ENCODE results near the gene ATP10B.

DNA sequence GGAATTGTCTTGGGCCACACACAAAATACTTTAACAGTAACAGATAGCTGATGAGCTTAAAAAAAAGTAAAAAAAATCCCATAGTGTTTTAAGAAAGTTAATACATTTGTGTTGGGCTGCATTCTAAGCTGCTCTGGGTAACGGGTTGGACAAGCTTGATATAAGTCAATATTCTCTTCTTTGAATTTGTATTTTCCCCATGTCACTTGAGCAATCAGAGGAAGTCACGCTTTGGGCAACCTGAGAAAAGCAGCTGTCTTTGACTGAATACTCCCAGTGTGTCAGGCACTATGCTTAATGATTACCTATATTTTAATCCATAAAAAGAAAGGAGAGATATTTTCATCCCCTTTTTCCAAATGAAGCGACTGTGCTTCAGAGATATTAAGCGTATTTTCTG is 84.9 kb downstream of the ATP10B start:
- TF ChIP-seq, protein P1, sequence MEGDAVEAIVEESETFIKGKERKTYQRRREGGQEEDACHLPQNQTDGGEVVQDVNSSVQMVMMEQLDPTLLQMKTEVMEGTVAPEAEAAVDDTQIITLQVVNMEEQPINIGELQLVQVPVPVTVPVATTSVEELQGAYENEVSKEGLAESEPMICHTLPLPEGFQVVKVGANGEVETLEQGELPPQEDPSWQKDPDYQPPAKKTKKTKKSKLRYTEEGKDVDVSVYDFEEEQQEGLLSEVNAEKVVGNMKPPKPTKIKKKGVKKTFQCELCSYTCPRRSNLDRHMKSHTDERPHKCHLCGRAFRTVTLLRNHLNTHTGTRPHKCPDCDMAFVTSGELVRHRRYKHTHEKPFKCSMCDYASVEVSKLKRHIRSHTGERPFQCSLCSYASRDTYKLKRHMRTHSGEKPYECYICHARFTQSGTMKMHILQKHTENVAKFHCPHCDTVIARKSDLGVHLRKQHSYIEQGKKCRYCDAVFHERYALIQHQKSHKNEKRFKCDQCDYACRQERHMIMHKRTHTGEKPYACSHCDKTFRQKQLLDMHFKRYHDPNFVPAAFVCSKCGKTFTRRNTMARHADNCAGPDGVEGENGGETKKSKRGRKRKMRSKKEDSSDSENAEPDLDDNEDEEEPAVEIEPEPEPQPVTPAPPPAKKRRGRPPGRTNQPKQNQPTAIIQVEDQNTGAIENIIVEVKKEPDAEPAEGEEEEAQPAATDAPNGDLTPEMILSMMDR (IDR thresholded peaks at IDR 0.05) = no peak
- no peak for TF ChIP-seq POLR2A (IDR thresholded peaks at IDR 0.05)
